OCI-LY1 (cell line): ENCODE data around the gene GALNT18.

Source experiments
- CTCF ChIP-seq: fragments of 200-600 bp; sonication (generic), shearing (Covaris generic); IDR thresholded peaks from 2 replicates; pipeline ENCODE4 v1.5.1; 2017; ENCODE audit warnings: mild to moderate bottlenecking, antibody characterized with exemption, low read length, moderate library complexity, mixed read lengths
- EZH2 ChIP-seq: fragments of 200-600 bp; sonication (generic), shearing (Covaris generic); IDR thresholded peaks from 2 replicates; pipeline ENCODE4 v1.8.0; 2017; ENCODE audit warnings: borderline replicate concordance, mixed run types, mild to moderate bottlenecking, antibody characterized with exemption, low read length, moderate library complexity, mixed read lengths

GRCh38 chr11:11537871-11538270 lies 83.9 kb downstream of the GALNT18 start:
- TF ChIP-seq CTCF: no peak
- no peak for TF ChIP-seq EZH2
